Measurements from ENCODE around the gene ATG7.

ATG7 gene

DNA sequence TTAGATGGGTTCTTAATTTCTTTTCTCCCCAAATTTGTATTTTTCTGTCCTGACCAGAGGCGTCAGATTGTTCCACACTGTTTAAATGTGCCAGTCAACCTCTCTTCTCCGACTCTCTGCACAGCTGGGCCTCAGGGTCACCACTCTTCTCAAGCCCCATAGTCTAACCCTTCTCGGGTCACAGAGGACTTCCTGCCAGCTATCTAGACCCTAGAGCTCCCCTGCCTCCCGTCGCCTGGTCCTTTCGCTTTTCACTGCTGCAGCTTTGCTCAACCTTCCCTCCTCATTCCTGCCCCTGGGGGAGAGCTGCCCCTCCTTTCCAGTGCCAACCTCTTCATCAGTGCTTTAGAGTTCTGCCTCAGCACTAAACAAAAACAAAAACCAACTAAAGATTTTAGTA is 151.7 kb downstream of the ATG7 start:
- no peaks in the 10 kb centered on the region for H3K27me3 Mint-ChIP-seq (ENCODE audit: low read depth)
- H3K4me3 Mint-ChIP-seq, result no peak overlapping the region
- H3K9me3 Mint-ChIP-seq, result no peaks in the 10 kb centered on the region
- H3K36me3 Mint-ChIP-seq (ENCODE audit: low read depth), result peaks cover 16% of the 10 kb centered on the region
- H3K4me1 Mint-ChIP-seq, result peaks cover 30% of the 10 kb centered on the region
- TF ChIP-seq CTCF (IDR thresholded peaks at IDR 0.05; ENCODE audit: unreplicated experiment in 3 of 3), result no peak
- peak overlapping the region; percentile 42 to 76 (median 70) for H3K27ac Mint-ChIP-seq

DNA sequence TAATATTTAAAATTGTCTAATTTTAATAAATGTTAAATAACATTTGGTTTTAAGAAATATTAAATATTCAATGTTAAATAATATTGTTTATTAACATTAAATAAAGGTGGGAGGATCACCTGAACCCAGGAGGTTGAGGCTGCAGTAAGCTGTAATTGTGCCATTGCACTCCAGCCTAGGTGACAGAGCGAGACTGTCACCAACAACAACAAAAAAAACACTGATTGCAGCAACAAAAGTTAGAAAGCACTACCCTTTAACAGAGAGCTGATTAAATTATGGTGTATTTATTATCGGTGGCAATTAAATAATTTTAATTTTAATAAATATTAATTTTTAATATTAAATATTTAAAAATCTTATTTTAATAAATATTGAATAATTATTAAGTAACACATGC is 152.1 kb downstream of the ATG7 start:
- Mint-ChIP-seq H3K36me3 (ENCODE audit: low read depth) (peaks cover 16% of the 10 kb centered on the region), H3K4me3 (no peak overlapping the region), H3K27ac (peak overlapping the region in 1 of 3 experiments; percentile 76), H3K4me1 (peaks cover 31% of the 10 kb centered on the region), H3K9me3 (no peaks in the 10 kb centered on the region), H3K27me3 (ENCODE audit: low read depth) (no peaks in the 10 kb centered on the region)
- TF ChIP-seq CTCF (IDR thresholded peaks at IDR 0.05; ENCODE audit: unreplicated experiment in 3 of 3), result no peak

- H3K27ac Mint-ChIP-seq, result peak overlapping the region; percentile 78 to 84 (median 79)
- peaks cover 11% of the 10 kb centered on the region for H3K36me3 Mint-ChIP-seq (ENCODE audit: low read depth)
- no peaks in the 10 kb centered on the region for H3K27me3 Mint-ChIP-seq (ENCODE audit: low read depth)
- no peak for TF ChIP-seq CTCF (IDR thresholded peaks at IDR 0.05; ENCODE audit: unreplicated experiment in 3 of 3)
- H3K4me1 Mint-ChIP-seq, result peaks cover 49% of the 10 kb centered on the region
- H3K4me3 Mint-ChIP-seq, result no peak overlapping the region
- no peaks in the 10 kb centered on the region for H3K9me3 Mint-ChIP-seq
Observed at GRCh38 chr3:11430207-11430606, 158.0 kb downstream of the ATG7 start.

DNA sequence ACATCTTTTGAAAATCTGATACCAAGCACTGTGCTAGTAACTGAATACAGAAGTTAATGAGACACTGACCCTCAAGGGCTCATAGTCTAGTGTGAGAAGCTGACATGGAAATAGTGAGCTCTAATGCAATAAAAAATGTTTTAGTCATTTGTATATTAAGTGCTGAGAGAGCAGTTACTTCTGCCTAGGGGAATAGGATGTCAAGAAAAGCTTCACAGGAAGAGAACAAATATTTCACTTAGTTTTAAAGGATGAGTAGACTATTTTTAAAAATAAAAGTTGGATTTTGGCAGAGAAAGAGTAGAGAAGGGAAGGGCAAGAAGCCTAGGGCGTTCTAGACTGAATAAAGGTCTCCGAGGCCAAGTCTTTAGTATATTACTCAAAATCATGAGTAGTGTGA is 158.4 kb downstream of the ATG7 start:
- peaks cover 53% of the 10 kb centered on the region for H3K4me1 Mint-ChIP-seq
- no peaks in the 10 kb centered on the region for H3K27me3 Mint-ChIP-seq (ENCODE audit: low read depth)
- no peaks in the 10 kb centered on the region for H3K9me3 Mint-ChIP-seq
- TF ChIP-seq CTCF (IDR thresholded peaks at IDR 0.05; ENCODE audit: unreplicated experiment in 3 of 3), result no peak
- peaks cover 11% of the 10 kb centered on the region for H3K36me3 Mint-ChIP-seq (ENCODE audit: low read depth)
- no peak overlapping the region for H3K4me3 Mint-ChIP-seq
- H3K27ac Mint-ChIP-seq, result peak overlapping the region; percentile 78 to 84 (median 79)

DNA sequence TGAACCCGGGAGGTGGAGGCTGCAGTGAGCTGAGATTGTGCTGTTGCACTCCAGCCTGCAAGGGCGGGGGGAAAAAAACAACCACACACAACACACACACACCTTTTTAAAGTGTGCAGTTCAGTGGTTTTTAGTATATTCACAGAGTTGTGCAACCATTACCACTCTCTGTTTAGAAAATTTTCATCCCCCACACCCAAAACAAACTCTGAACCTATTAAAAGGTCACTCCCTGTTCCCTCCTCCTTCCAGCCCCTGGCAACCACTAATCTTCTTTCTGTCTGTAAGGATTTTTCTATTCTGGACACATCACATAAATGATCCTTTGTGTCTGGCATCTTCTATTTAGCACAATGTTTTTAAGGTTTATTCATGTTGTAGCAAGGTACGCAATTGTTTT is 159.1 kb downstream of the ATG7 start:
- Mint-ChIP-seq H3K27ac (peak overlapping the region; percentile 31 to 84 (median 56)), H3K27me3 (ENCODE audit: low read depth) (no peaks in the 10 kb centered on the region), H3K36me3 (ENCODE audit: low read depth) (peaks cover 10% of the 10 kb centered on the region), H3K9me3 (no peaks in the 10 kb centered on the region), H3K4me1 (peaks cover 58% of the 10 kb centered on the region), H3K4me3 (peak overlapping the region in 1 of 3 experiments; percentile 12)
- TF ChIP-seq CTCF (IDR thresholded peaks at IDR 0.05; ENCODE audit: unreplicated experiment in 3 of 3), result no peak

DNA sequence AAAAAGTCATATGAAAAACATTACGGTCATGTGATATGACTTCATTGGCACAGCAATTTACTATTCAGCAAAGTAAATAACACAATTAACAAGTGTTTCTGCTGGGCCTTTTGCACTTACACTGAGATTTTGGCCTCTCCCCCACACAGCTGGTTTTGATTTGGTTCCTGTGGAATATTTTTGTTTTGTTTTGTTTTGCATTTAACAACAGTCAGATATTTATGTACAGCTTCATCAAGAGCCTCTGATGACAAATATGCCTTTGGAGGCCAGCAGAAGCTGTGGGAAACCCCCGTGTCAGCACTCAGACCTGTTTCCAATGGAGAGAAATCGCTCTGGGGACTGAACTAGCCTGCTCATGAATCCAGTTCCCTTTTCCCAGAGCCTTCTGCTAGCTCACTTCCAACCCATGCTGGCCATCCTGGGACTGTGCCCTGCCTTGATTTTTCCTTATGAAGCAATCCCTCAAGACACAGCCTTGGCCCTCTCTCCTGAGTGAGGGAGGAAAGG is 161.9 kb downstream of the ATG7 start:
- H3K4me1 Mint-ChIP-seq, result peaks cover 72% of the 10 kb centered on the region
- H3K27me3 Mint-ChIP-seq (ENCODE audit: low read depth), result no peaks in the 10 kb centered on the region
- peak overlapping the region in 2 of 3 experiments; percentile 1 to 8 for H3K4me3 Mint-ChIP-seq
- no peaks in the 10 kb centered on the region for H3K36me3 Mint-ChIP-seq (ENCODE audit: low read depth)
- H3K9me3 Mint-ChIP-seq, result no peaks in the 10 kb centered on the region
- peak overlapping the region; percentile 64 to 98 (median 90) for H3K27ac Mint-ChIP-seq
- no peak for TF ChIP-seq CTCF (IDR thresholded peaks at IDR 0.05; ENCODE audit: unreplicated experiment in 3 of 3)

Data from nephron (organoid).